ENCODE results near the gene STK32B. TPM values are rescaled to one million over a fixed set of nuclear protein-coding genes. Genes with fewer than 3 reads are reported as not detected.
A peak's percentile ranks its signal among the peaks of the same experiment; 100 is the strongest.

Gene STK32B
- total RNA-seq, 1 experiment from 2014 or later, result 15.1 TPM

- BruUV-seq (replicated peaks), result no TSS peak
- POLR2A ChIA-PET (ENCODE audit: low non-redundant PET), result no interaction called here
- no peaks in the 10 kb centered on the region for H3K9me3 ChIP-seq (ENCODE audit: low read depth, low read length, poor library complexity, severe bottlenecking)
- H3K4me1 ChIP-seq (ENCODE audit: insufficient read depth, low read length, poor library complexity, severe bottlenecking), result peaks cover 43% of the 10 kb centered on the region
- no peak overlapping the region for H3K27ac ChIP-seq (ENCODE audit: low read depth, low read length, poor library complexity, severe bottlenecking)
- CTCF ChIA-PET, result no interaction called here
- no peak for TF ChIP-seq EZH2 (IDR thresholded peaks at IDR 0.05; ENCODE audit: borderline replicate concordance, low read depth, low read length, poor library complexity, severe bottlenecking)
- no peak for TF ChIP-seq CTCF (conservative IDR thresholded peaks at IDR 0.05; ENCODE audit: low read depth, low read length)
- no peaks in the 10 kb centered on the region for H3K36me3 ChIP-seq (ENCODE audit: insufficient read depth, low read length, poor library complexity, severe bottlenecking)
- H3K27me3 ChIP-seq (replicated peaks; ENCODE audit: insufficient read depth, low read depth, low read length, poor library complexity), result no peaks in the 10 kb centered on the region
- intact Hi-C loops (cut with micrococcal nuclease; ENCODE audit: unreplicated experiment), result no loop called here
- H3K4me3 ChIP-seq (ENCODE audit: low read depth, low read length, poor library complexity, severe bottlenecking), result no peak overlapping the region
- DNase-seq (ENCODE audit: low spot score), result peak; percentile 29
These were observed 111.7 kb downstream of the STK32B start for GRCh38 chr4:5162909-5163508.

GRCh38 chr4:5164221-5164912 is 113.1 kb downstream of the STK32B start:
- H3K4me1 ChIP-seq (ENCODE audit: insufficient read depth, low read length, poor library complexity, severe bottlenecking), result peaks cover 43% of the 10 kb centered on the region
- peak overlapping the region; percentile 84 for H3K27ac ChIP-seq (ENCODE audit: low read depth, low read length, poor library complexity, severe bottlenecking)
- no peak for DNase-seq (ENCODE audit: low spot score)
- CTCF ChIA-PET, result no interaction called here
- no peaks in the 10 kb centered on the region for H3K27me3 ChIP-seq (replicated peaks; ENCODE audit: insufficient read depth, low read depth, low read length, poor library complexity)
- intact Hi-C loops (cut with micrococcal nuclease; ENCODE audit: unreplicated experiment), result no loop called here
- no peak overlapping the region for H3K4me3 ChIP-seq (ENCODE audit: low read depth, low read length, poor library complexity, severe bottlenecking)
- BruUV-seq (replicated peaks), result no TSS peak
- POLR2A ChIA-PET (ENCODE audit: low non-redundant PET), result interaction anchor here (1.0 kb wide), 1 partner anchor 113 kb away, joined by 3 read pairs; the partner anchor contains the start of gene STK32B
- TF ChIP-seq CTCF (conservative IDR thresholded peaks at IDR 0.05; ENCODE audit: low read depth, low read length), result no peak
- no peak for TF ChIP-seq EZH2 (IDR thresholded peaks at IDR 0.05; ENCODE audit: borderline replicate concordance, low read depth, low read length, poor library complexity, severe bottlenecking)
- H3K36me3 ChIP-seq (ENCODE audit: insufficient read depth, low read length, poor library complexity, severe bottlenecking), result no peaks in the 10 kb centered on the region
- no peaks in the 10 kb centered on the region for H3K9me3 ChIP-seq (ENCODE audit: low read depth, low read length, poor library complexity, severe bottlenecking)

GRCh38 chr4:5165420-5166369 is 114.4 kb downstream of the STK32B start:
- H3K4me3 ChIP-seq (ENCODE audit: low read depth, low read length, poor library complexity, severe bottlenecking), result peak overlapping the region; percentile 7
- peak; percentile 94 for DNase-seq (ENCODE audit: low spot score)
- H3K27ac ChIP-seq (ENCODE audit: low read depth, low read length, poor library complexity, severe bottlenecking), result peak overlapping the region; percentile 84
- no peaks in the 10 kb centered on the region for H3K27me3 ChIP-seq (replicated peaks; ENCODE audit: insufficient read depth, low read depth, low read length, poor library complexity)
- TF ChIP-seq CTCF (conservative IDR thresholded peaks at IDR 0.05; ENCODE audit: low read depth, low read length) (no peak), EZH2 (IDR thresholded peaks at IDR 0.05; ENCODE audit: borderline replicate concordance, low read depth, low read length, poor library complexity, severe bottlenecking) (no peak)
- ChIA-PET POLR2A (ENCODE audit: low non-redundant PET) (interaction anchor here (0.8 to 1.0 kb wide), 2 partner anchors 115 to 1902 kb away, joined by 3 read pairs; partner anchors contain the start of gene STK32B), CTCF (interaction anchor here (0.7 kb wide), 1 partner anchor 68 kb away, joined by 3 read pairs; no protein-coding TSS in a partner anchor)
- no peaks in the 10 kb centered on the region for H3K36me3 ChIP-seq (ENCODE audit: insufficient read depth, low read length, poor library complexity, severe bottlenecking)
- no peaks in the 10 kb centered on the region for H3K9me3 ChIP-seq (ENCODE audit: low read depth, low read length, poor library complexity, severe bottlenecking)
- BruUV-seq (replicated peaks), result no TSS peak
- intact Hi-C loops (cut with micrococcal nuclease; ENCODE audit: unreplicated experiment), result no loop called here
- peaks cover 43% of the 10 kb centered on the region for H3K4me1 ChIP-seq (ENCODE audit: insufficient read depth, low read length, poor library complexity, severe bottlenecking)

Measured in A673 (cell line).